T-helper 1 cell treated with Interleukin-12 subunit alpha and Interleukin-12 subunit beta and Interleukin-4 antibody, amounts not matched to agents 30 μg/mL and 1 μg/mL, for 36 hours (primary cell): ENCODE results near the gene MAFG.
A peak's percentile ranks its signal among the peaks of the same experiment; 100 is the strongest.

Experiments used
- H3K27ac Mint-ChIP-seq: one replicate; pipeline ENCODE4 v1.8.0; 2021; ENCODE audit warnings: mild to moderate bottlenecking, mixed read lengths
- H3K27me3 Mint-ChIP-seq: one replicate; pipeline ENCODE4 v1.8.0; 2021; ENCODE audit warnings: low read depth, mixed read lengths
- H3K36me3 Mint-ChIP-seq: one replicate; pipeline ENCODE4 v1.8.0; 2021; ENCODE audit warnings: low read depth, mixed read lengths
- H3K4me1 Mint-ChIP-seq: one replicate; pipeline ENCODE4 v1.8.0; 2021; ENCODE audit warnings: low read depth, mixed read lengths
- H3K4me3 Mint-ChIP-seq: one replicate; pipeline ENCODE4 v1.8.0; 2021; ENCODE audit warnings: mild to moderate bottlenecking, moderate library complexity, mixed read lengths
- H3K9me3 Mint-ChIP-seq: one replicate; pipeline ENCODE4 v1.8.0; 2021; ENCODE audit warnings: mixed read lengths

Gene MAFG

DNA sequence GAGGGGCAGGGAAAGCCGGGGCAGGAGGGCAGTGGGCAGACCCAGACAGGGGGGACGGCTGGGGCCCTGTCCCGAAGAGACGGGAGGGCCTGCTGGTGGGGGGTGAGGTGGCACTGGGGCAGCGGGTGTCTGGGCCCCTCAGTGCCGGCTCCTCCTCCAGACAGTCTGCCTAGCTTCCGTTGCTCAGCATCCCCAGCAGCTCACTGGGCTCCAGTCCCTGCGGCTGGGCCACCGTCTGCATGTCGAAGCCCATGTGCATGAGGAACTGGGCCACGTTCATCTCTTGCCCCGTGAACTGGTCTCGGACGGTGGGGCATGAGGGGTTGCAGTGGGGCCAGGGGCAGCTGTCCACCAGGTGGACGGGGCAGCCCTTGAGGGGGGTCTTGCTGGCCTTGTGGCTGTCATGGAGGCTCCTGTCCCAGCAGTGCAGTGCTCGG, 25.3 kb upstream of the MAFG start:
- Mint-ChIP-seq H3K36me3 (no peaks in the 10 kb centered on the region), H3K4me3 (no peak overlapping the region), H3K27me3 (peaks cover 14% of the 10 kb centered on the region), H3K9me3 (no peaks in the 10 kb centered on the region), H3K27ac (no peak overlapping the region), H3K4me1 (no peaks in the 10 kb centered on the region)

DNA sequence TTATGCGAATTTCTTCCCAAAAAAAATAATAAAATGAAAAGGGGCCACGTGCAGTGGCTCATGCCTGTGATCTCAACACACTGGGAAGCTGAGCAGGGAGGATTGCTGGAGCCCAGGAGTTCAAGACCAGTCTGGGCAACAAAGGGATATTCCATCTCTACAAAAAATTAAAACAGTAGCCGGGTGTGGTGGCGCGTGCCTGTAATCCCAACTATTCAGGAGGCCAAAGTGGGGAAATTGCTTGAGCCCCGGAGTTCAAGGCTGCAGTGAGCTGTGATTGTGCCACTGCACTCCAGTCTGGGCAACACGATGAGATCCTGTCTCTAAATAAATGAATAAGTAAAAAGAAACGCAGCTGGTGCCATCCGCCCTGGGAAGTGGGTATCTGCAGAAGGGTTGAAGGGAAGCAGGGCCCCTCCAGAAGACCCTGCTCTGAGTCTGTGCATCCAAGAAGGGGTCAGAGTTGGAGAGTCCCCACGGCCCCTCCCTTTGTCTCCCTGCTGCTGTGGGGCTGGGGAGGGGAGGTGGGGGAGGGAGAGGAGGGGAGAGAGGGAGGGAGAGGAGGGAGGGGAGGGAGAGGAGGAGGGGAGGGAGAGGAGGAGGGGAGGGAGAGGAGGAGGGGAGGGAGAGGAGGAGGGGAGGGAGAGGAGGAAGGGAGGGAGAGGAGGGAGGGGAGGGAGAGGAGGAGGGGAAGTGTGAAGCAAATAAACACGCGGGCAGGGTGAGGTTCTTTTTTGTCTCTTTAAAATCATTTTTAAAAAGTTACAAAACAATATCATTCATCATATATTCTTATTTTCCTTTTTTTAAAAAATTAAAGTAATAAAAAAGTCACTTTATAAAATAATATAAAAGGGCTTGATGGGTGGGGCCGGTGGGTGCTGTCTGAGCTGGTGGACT, 24.5 kb upstream of the MAFG start:
- H3K36me3 Mint-ChIP-seq: no peaks in the 10 kb centered on the region
- no peaks in the 10 kb centered on the region for H3K9me3 Mint-ChIP-seq
- no peak overlapping the region for H3K4me3 Mint-ChIP-seq

DNA sequence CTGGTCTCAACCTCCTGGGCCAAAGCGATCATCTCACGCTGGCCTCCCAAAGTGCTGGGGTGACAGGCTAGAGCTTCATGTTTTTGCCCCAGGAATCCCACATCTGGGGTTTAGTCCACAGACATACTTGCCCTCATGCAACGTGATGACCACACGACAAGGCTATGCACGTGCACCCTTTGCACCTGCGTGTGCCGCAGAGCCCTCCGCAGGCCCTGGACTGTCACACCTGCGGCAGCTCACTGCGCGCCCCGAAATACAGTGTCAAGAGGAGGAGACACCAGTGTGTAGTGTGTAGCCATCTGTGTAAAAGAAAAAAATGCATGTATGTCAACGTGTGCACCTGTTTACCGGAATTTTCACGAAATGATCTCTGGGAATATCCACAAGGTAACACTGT, 23.0 kb upstream of the MAFG start:
- H3K4me1 Mint-ChIP-seq: no peaks in the 10 kb centered on the region
- H3K36me3 Mint-ChIP-seq: no peaks in the 10 kb centered on the region
- H3K27me3 Mint-ChIP-seq: peaks cover 7% of the 10 kb centered on the region
- H3K27ac Mint-ChIP-seq: no peak overlapping the region
- no peaks in the 10 kb centered on the region for H3K9me3 Mint-ChIP-seq
- H3K4me3 Mint-ChIP-seq: no peak overlapping the region

More for the DNA sequence above, 24.5 kb upstream of the MAFG start:
- Mint-ChIP-seq H3K27me3 (peaks cover 7% of the 10 kb centered on the region), H3K27ac (no peak overlapping the region), H3K4me1 (no peaks in the 10 kb centered on the region)

DNA sequence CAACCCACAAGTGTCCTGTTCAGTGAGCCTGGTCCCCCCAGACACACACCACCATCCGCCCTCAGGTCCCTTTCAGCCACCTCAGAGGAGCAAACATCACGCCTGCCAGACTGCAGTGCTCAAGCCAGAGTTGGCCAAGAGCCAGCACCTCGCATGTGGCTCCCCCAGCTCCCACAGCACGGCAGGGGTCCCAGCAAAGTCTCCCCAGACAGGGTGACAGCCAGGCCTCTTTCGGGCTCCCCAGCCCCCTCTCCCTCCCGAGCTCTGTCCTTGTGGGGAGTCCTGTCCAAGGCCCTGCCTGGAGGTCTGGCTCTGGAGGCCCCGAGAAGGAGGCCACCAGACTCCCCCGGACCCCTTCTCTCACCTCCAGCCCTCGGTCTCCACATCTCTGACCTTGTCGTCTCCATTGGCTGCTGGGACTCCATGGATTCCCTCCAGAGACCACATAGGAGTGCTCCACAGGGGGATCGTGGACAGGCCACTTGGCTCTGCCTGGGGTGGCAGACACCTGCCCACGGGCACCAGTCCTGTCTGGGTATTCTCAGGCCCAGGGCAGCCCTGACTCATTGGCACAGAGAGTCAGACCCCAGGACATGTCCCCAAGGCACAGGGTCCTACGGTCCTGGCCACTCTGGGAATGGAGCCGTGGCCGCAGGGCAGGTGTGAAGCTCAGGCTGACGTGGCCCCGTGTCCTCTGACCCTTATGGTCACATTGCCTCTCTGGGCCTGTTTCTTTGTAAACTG, 21.3 kb upstream of the MAFG start:
- no peak overlapping the region for H3K27ac Mint-ChIP-seq
- H3K36me3 Mint-ChIP-seq: no peaks in the 10 kb centered on the region
- H3K4me3 Mint-ChIP-seq: no peak overlapping the region
- H3K9me3 Mint-ChIP-seq: no peaks in the 10 kb centered on the region
- H3K4me1 Mint-ChIP-seq: no peaks in the 10 kb centered on the region
- peaks cover 7% of the 10 kb centered on the region for H3K27me3 Mint-ChIP-seq

DNA sequence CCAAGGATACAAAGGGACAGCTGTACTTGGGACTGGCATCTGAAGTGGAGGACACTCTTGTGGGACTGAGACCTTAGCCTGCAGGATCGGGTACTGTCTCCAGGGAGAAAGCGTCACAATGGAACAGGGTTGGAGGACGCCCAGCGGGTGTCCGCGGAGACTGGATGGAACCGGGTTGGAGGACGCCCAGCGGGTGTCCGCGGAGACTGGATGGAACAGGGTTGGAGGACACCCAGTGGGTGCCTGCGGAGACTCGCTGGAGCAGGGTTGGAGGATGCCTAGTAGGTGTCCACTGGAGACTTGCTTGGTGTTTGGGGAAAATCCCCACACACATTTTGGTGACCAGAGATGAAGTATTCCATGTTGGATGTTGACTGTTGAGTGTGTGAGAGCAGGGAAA, 19.7 kb upstream of the MAFG start, which contains the start of gene MYADML2:
Gene MYADML2 (minus strand): TSS at position 45 of the 400 bp plus-strand sequence. CDS start 5,492 bp downstream, outside the sequence.
- H3K4me1 Mint-ChIP-seq: no peaks in the 10 kb centered on the region
- peaks cover 7% of the 10 kb centered on the region for H3K27me3 Mint-ChIP-seq
- H3K27ac Mint-ChIP-seq: no peak within 1 kb of the TSS
- no peaks in the 10 kb centered on the region for H3K36me3 Mint-ChIP-seq
- H3K4me3 Mint-ChIP-seq: no peak within 1 kb of the TSS
- H3K9me3 Mint-ChIP-seq: no peaks in the 10 kb centered on the region

DNA sequence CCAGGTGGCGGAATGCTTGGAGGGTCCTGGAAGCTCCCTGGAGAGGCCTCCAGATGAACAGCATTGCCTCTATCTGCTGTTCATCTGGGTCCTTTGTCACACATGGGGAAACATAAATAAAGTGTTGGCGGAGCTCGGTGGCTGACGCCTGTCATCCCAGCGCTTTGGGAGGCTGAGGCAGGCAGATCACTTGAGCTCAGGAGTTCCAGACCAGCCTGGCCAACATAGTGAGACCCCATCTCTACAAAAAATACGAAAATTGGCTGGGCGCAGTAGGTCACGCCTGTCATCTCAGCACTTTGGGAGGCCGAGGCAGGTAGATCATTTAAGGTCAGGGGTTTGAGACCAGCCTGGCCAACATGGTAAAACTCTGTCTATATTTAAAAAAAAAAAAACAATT, 17.3 kb upstream of the MAFG start:
- Mint-ChIP-seq H3K27ac (no peak overlapping the region), H3K27me3 (no peaks in the 10 kb centered on the region), H3K4me1 (no peaks in the 10 kb centered on the region), H3K9me3 (no peaks in the 10 kb centered on the region), H3K4me3 (no peak overlapping the region), H3K36me3 (no peaks in the 10 kb centered on the region)

DNA sequence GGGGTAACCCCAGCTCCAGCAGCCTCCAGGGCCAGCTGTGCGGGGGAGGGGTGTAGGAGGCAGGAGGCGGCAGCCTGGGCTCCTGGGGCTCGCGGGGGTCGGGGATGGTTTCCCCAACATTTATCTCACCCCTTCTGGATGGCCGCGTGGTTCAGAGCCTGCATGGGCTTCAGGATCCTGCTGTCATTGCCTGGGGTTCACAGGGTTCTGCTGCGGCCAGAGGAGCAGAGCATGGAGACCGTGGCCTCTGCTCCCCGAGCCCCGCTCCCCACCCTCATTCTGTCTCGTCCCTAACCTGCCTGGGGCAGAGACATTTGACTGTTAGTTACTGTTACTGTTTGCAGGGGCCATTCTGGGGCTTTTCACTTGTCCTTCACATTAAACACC, 14.6 kb upstream of the MAFG start:
- H3K4me3 Mint-ChIP-seq: no peak overlapping the region
- no peaks in the 10 kb centered on the region for H3K9me3 Mint-ChIP-seq
- H3K4me1 Mint-ChIP-seq: peaks cover 7% of the 10 kb centered on the region
- no peaks in the 10 kb centered on the region for H3K27me3 Mint-ChIP-seq
- no peaks in the 10 kb centered on the region for H3K36me3 Mint-ChIP-seq
- H3K27ac Mint-ChIP-seq: no peak overlapping the region

DNA sequence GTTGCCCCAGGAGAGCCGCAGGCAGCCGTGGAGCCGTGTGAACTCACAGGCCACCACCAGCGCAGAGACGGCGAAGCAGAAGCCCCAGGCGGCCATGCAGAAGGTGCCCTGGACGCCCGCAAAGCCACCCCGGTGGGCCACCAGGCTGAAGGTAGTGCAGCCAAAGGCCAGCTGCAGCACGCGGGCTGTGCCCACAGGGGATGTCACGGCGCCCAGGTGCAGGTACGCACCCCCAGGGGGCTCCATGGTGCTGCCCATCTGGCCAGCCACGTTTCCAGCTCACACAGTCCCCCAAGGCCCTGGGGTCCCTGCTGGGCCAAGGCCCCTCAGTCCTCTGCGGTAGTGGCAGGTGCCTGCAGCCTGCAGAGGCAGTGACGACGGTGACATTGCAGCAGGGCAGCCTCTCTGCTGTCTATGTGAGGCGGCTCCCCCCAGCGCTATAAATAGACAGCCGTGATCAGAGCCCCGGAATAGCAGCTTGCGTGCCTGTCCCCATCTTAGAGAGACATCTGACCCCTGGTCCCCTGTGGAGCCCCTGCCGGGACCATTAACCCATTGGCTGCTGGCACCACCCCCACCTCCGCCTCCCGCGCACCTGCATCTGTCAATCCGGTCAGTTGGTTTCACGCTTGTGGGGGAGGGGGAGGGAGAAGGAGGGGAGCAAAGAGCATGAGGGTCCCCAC, 14.1 kb upstream of the MAFG start:
- Mint-ChIP-seq H3K27ac (no peak overlapping the region), H3K4me1 (peaks cover 7% of the 10 kb centered on the region), H3K4me3 (no peak overlapping the region)

DNA sequence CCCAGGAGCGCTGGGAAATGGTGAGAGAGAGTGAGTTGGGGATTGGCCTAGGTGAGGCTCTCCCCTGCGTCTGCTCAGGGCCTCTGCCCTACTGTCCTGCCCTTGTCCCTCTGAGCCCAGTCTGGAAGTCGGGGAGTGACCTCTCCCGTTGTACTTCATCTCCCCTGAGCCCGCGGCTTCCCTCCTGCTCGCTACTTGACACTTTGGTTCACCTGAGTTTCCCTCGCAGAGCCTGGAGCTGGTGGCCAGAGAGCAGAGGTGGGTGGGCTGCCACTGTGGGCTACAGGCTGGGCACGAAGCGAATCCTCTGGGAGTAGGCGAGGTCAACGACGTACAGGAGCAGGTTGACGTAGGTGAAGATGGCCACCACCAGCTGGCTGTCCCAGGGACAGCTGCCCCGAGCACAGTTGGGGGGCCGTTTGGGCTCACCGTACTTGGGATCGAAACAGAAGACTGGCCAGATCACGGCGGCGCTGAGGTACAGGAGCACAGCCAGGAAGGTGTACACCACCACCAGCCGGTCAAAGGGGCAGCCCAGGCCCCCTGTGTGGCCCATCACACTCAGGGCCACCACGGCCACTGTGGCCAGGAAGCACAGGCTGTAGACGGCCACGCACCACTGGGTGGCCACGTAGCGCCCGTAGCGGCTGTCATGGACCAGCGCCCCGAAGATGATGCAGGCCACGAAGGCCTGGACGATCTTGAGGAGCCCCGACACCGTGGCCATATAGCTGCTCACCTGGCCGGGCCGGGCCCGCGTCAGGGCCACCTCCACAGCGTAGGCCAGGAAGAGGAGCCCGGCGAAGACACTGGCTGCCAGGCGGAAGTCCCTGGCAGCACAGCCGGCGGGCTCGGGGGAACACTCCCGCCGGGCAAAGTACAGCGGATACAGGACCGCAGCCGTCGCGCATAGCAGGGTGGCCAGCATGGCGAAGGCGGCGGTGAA, 13.3 kb upstream of the MAFG start:
- Mint-ChIP-seq H3K4me3 (no peak overlapping the region), H3K27ac (no peak overlapping the region), H3K9me3 (no peaks in the 10 kb centered on the region), H3K4me1 (peaks cover 8% of the 10 kb centered on the region), H3K36me3 (no peaks in the 10 kb centered on the region), H3K27me3 (no peaks in the 10 kb centered on the region)

More for the DNA sequence above, 14.1 kb upstream of the MAFG start:
- no peaks in the 10 kb centered on the region for H3K27me3 Mint-ChIP-seq
- H3K9me3 Mint-ChIP-seq: no peaks in the 10 kb centered on the region
- no peaks in the 10 kb centered on the region for H3K36me3 Mint-ChIP-seq

DNA sequence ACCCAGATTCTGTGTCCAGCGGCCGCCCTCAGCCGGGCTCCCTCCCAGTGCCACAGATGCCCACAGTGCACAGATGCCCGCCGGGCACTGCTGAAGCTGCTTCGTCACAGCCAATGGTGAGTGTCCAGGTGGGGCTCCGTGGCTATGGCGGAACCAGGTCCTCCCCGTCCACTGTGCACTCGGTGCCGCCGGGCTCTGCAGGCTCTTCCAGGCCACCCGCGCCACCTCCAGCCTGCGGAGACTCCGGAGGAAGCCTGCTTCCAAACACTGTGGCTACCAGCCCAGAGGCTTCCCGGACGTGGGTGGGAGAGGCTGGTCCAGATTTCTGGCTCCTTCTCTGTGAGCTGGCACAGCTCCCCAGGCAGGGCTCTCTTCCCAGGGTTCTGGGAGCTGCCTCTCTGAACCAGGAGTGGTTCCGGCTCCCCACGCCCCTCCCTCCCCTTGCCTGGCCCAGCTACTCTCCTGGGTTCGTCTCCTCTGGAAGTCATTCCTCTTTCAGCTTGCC, 12.4 kb upstream of the MAFG start:
- H3K9me3 Mint-ChIP-seq: no peaks in the 10 kb centered on the region
- no peak overlapping the region for H3K27ac Mint-ChIP-seq
- no peak overlapping the region for H3K4me3 Mint-ChIP-seq
- peaks cover 11% of the 10 kb centered on the region for H3K4me1 Mint-ChIP-seq
- H3K36me3 Mint-ChIP-seq: no peaks in the 10 kb centered on the region
- H3K27me3 Mint-ChIP-seq: no peaks in the 10 kb centered on the region

DNA sequence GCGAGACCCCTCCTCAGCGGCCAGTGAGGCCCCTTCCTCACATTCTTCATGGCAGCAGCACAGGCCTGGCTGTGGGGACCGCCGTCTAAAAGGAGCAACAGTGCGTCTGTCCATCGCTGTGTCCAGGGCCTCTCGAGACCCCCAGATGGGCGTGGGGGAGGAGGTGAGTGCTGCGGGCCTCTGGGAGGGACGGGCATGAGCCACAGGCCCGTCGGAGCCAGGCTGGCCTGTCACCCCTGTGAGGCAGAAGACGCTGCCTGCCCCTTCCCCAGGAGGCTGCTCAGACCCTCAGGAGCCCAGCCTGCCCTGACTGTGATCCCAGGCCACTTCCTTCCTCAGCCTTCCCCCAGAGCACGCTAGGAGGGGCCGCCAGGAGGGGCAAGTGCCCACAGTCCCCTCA, 11.7 kb upstream of the MAFG start:
- Mint-ChIP-seq H3K36me3 (no peaks in the 10 kb centered on the region), H3K27me3 (no peaks in the 10 kb centered on the region)

DNA sequence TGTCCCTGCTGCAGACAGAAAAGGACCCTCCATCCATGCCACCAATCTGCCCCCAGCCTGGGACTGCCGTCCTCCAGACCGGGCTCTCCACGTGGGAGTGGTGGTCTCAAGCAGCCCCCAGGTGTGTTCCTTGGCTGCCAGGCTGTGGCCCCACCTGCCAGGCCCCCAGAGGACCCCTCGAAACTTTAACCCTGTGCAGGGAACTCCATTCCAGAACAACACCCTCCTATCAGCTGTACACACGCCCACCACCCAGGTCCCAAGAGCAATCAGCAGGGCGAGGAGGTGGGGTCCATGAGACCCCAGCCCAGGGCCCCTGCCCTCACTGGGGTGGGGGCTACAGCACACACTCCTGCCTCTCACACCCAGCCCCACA, 8.2 kb upstream of the MAFG start:
- peaks cover 4% of the 10 kb centered on the region for H3K36me3 Mint-ChIP-seq
- H3K9me3 Mint-ChIP-seq: no peaks in the 10 kb centered on the region
- peaks cover 13% of the 10 kb centered on the region for H3K4me1 Mint-ChIP-seq
- peak overlapping the region; percentile 72 for H3K27ac Mint-ChIP-seq
- H3K27me3 Mint-ChIP-seq: no peaks in the 10 kb centered on the region
- H3K4me3 Mint-ChIP-seq: peak overlapping the region; percentile 54

More for the DNA sequence above, 11.7 kb upstream of the MAFG start:
- no peak overlapping the region for H3K27ac Mint-ChIP-seq
- peaks cover 11% of the 10 kb centered on the region for H3K4me1 Mint-ChIP-seq
- H3K4me3 Mint-ChIP-seq: no peak overlapping the region
- no peaks in the 10 kb centered on the region for H3K9me3 Mint-ChIP-seq

DNA sequence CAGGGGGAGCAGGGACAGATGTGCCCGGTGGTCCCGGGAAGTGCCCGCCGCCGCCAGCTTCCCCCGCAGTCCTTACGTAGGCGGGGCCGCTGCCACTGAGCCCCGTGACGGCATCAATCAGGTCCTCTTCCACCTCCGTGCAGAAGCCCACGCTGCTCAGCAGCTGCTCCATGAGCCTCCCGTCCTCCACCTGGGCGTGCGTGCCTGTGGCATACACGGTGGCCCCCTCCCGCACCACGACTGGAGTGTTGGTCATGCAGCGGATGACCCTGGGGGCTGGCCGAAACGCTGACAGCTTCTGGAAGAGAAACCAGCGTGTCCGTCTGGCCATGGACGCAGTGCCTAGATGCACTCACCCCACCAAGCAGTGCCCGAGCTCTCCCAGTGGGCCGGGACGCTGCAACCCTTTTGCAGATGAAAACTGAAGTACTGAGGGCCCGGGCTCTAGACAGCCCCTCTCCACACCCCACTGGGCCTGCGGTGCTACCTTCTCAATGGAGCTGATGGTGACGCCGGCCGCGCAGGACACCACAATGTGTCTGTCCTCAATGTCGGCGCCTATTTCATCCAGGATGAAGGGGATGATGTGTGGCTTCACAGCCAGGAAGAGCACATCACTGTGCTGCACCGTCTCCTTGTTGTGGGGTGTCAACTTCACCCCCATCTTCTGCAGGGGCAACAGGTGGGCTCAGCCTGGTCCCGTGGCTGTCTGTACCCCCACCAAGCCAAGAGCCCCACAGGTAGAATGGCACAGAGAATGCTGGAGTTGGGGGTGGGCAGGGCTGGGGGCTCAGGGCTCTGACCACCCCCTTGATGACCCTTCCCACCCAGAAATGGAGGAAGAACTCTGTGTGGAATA, 7.5 kb upstream of the MAFG start:
- peaks cover 4% of the 10 kb centered on the region for H3K36me3 Mint-ChIP-seq
- no peaks in the 10 kb centered on the region for H3K9me3 Mint-ChIP-seq

More for the DNA sequence above, 7.5 kb upstream of the MAFG start:
- Mint-ChIP-seq H3K4me3 (no peak overlapping the region), H3K4me1 (peaks cover 13% of the 10 kb centered on the region), H3K27ac (no peak overlapping the region), H3K27me3 (no peaks in the 10 kb centered on the region)
